Mucosa of gallbladder (tissue), 1 donor: ENCODE results near the gene SCARB1. TPM values are rescaled to one million over a fixed set of nuclear protein-coding genes. Genes with fewer than 3 reads are reported as not detected.

Experiments
- DNase-seq: peaks from one replicate; pipeline ENCODE4 v3.0.0-alpha.2; 2020; ENCODE audit warnings: low spot score
- total RNA-seq: library from RNA; stranded (reverse); gene quantifications from one replicate; pipeline ENCODE4 v1.2.1, GENCODE V29; 2021
- donor health status: DM: no; HTN: no; CAD: no.

SCARB1 gene
- total RNA-seq, 1 donor from 2014 or later: 102 TPM

DNA sequence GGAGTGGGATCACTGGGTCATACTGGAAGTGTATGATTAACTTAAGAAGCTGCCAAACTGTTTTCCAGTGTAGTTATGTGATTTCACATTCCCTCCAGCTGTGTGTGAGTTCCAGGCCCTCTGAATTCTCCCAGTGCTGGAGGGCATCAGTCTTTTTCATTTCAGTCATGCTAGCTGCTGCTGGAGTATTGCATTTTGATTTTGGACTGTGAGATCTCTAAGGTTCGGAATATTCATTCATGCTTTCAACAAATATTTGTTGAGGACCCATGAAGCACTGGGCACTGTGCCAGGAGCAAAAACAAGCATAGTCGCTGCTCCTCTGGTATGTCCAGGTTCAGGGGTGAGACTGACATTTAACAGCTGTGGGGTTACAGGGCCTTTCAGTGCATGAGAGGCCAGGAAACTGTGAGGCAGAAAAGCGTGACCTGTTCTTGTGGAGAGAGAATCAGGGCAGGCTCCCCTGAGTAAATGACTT lies 133.2 kb downstream of the SCARB1 start:
- peak; percentile 63 for DNase-seq

GRCh38 chr12:124727922-124728321 lies 135.7 kb downstream of the SCARB1 start:
- no peak for DNase-seq

- peak; percentile 92 for DNase-seq
These were observed 136.3 kb downstream of the SCARB1 start for GRCh38 chr12:124727264-124727800.

Other genes starting within 250 kb of the SCARB1 start
- gene UBC, start 50.8 kb upstream of the SCARB1 start, total RNA-seq: 1,032 TPM
- 21.0 TPM for gene DHX37, start 125.3 kb upstream of the SCARB1 start, total RNA-seq
- gene BRI3BP, start 129.8 kb upstream of the SCARB1 start, total RNA-seq: 39.9 TPM
- gene AACS, start 201.6 kb upstream of the SCARB1 start, total RNA-seq: 56.9 TPM